ENCODE data around the gene GRIFIN. TPM values are rescaled to one million over a fixed set of nuclear protein-coding genes. Genes with fewer than 3 reads are reported as not detected.

The GRIFIN gene
- polyA plus RNA-seq, 1 of the 3 experiments (the other 2 are of a cell fraction) = not detected

DNA sequence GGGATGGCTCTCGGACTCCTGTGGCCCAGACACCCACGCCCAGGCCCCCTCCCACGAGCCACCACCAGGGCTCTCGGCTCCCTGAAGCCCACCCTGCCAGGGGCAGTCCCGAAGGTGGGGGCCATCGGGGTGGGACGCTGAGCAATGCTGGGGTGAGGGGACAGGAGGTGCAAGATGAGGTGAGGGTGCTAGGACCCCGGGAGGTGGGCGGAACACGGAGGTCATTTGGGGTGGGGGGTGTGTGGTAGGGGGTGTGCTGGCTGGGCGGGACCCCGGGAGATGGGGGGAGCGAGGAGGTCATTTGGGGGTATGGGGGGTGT lies 26.4 kb upstream of the GRIFIN start (continued):
- TF ChIP-seq, protein P1, sequence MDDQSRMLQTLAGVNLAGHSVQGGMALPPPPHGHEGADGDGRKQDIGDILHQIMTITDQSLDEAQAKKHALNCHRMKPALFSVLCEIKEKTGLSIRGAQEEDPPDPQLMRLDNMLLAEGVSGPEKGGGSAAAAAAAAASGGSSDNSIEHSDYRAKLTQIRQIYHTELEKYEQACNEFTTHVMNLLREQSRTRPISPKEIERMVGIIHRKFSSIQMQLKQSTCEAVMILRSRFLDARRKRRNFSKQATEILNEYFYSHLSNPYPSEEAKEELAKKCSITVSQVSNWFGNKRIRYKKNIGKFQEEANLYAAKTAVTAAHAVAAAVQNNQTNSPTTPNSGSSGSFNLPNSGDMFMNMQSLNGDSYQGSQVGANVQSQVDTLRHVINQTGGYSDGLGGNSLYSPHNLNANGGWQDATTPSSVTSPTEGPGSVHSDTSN (IDR thresholded peaks at IDR 0.05) = no peak
- TF ChIP-seq FOSL2 (IDR thresholded peaks at IDR 0.05; ENCODE audit: borderline replicate concordance, low read depth) = no peak
- no peak for TF ChIP-seq EP300 (IDR thresholded peaks at IDR 0.05; ENCODE audit: borderline replicate concordance in 1 of 2, low read depth in 1 of 2, low read length in 1 of 2)
- TF ChIP-seq CTCF (IDR thresholded peaks at IDR 0.05) = no peak
- no peak for TF ChIP-seq YY1 (IDR thresholded peaks at IDR 0.05; ENCODE audit: low read depth)
- TF ChIP-seq EZH2phosphoT487 (IDR thresholded peaks at IDR 0.05; ENCODE audit: borderline replicate concordance, low read depth) = no peak
- TF ChIP-seq GABPA (IDR thresholded peaks at IDR 0.05; ENCODE audit: low read depth) = no peak

DNA sequence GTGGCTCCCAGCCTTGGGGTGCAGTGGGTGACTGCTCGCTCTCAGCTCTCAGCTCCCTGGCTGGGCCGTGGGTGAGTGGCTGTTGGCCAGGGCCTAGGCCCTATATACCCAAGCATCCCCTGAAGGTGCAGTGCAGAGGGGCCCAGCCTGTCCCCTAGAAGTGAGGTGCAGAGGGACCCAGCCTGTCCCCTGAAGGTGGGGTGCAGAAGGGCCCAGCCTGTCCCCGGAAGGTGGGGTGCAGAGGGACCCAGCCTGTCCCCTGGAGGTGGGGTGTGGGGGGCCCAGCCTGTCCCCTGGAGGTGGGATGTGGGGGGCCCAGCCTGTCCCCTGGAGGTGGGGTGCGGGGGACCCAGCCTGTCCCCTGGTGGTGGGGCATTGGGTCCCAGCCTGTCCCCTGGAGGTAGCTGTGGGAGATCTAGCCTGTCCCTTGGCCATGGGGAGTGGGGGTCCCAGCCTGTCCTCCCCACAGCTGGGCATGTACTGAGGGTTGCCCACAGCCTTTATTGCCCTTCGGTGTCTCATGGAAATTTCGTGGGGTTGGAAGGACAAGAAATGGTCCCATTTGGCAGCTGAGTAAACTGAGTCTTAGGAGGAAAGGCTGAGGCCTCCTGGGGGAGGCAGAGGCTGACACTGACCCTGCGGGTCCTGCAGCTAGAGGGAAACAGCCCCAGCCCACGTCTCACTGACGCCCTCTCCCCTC lies 25.9 kb upstream of the GRIFIN start:
- H3K9ac ChIP-seq = no peak overlapping the region
- H3K4me2 ChIP-seq = no peak overlapping the region
- no peak overlapping the region for H3K27ac ChIP-seq (ENCODE audit: low read depth in 2 of 2, low read length in 1 of 2)
- H3K36me3 ChIP-seq (replicated peaks in 1 of 2; ENCODE audit: control insufficient read depth in 1 of 2, insufficient read depth in 2 of 2, low read length in 1 of 2) = no peaks in the 10 kb centered on the region
- H3F3A ChIP-seq (replicated peaks; ENCODE audit: insufficient read depth) = no peaks in the 10 kb centered on the region
- no peak for TF ChIP-seq NFIC (IDR thresholded peaks at IDR 0.05; ENCODE audit: borderline replicate concordance)
- no peak for TF ChIP-seq POLR2AphosphoS5 (IDR thresholded peaks at IDR 0.05; ENCODE audit: low read depth, low read length)
- no peak for TF ChIP-seq RAD21 (IDR thresholded peaks at IDR 0.05; ENCODE audit: low read length)
- TF ChIP-seq, protein P2, sequence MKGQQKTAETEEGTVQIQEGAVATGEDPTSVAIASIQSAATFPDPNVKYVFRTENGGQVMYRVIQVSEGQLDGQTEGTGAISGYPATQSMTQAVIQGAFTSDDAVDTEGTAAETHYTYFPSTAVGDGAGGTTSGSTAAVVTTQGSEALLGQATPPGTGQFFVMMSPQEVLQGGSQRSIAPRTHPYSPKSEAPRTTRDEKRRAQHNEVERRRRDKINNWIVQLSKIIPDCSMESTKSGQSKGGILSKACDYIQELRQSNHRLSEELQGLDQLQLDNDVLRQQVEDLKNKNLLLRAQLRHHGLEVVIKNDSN (IDR thresholded peaks at IDR 0.05; ENCODE audit: borderline replicate concordance, low read depth) = no peak
- TF ChIP-seq RCOR1 (IDR thresholded peaks at IDR 0.05; ENCODE audit: low read length) = no peak
- TF ChIP-seq FOXM1 (IDR thresholded peaks at IDR 0.05; ENCODE audit: low read depth) = no peak
- no peak for TF ChIP-seq SMC3 (IDR thresholded peaks at IDR 0.05; ENCODE audit: low read depth, low read length)
- no peak for TF ChIP-seq CHD2 (IDR thresholded peaks at IDR 0.05; ENCODE audit: low read length, partially characterized antibody)
- TF ChIP-seq GATA2 (CRISPR knock-in tag; IDR thresholded peaks at IDR 0.05) = no peak
- TF ChIP-seq NRF1 (IDR thresholded peaks at IDR 0.05; ENCODE audit: low read depth, low read length) = no peak
- TF ChIP-seq ELF1 (IDR thresholded peaks at IDR 0.05) = no peak
- TF ChIP-seq TEAD4 (IDR thresholded peaks at IDR 0.05; ENCODE audit: borderline replicate concordance, insufficient read depth) = no peak
- TF ChIP-seq GABPA (IDR thresholded peaks at IDR 0.05; ENCODE audit: low read depth) = no peak
- TF ChIP-seq USF2 (IDR thresholded peaks at IDR 0.05; ENCODE audit: borderline replicate concordance, low read depth, low read length) = no peak
- no peak for DNase-seq
- ChIA-PET POLR2A (interaction anchor here (0.6 kb wide), 1 partner anchor 181 kb away, joined by 4 read pairs; no protein-coding TSS in a partner anchor), CTCF (interaction anchor here (1.0 to 3.1 kb wide), 3 partner anchors 9 to 34 kb away, joined by 3 to 10 read pairs (median 3); no protein-coding TSS in a partner anchor)
- 90% methylated on average over 6 of the region's 9 CpGs for WGBS (ENCODE audit: low lambda C conversion rate)
- H3K27me3 ChIP-seq (ENCODE audit: insufficient read depth) = no peaks in the 10 kb centered on the region
- no peak overlapping the region for H2AFZ ChIP-seq (ENCODE audit: low read depth)
- peaks cover 0 to 2% of the 10 kb centered on the region in 2 experiments; a peak in 1 of 4 replicates for H3K4me1 ChIP-seq (ENCODE audit: control insufficient read depth in 1 of 2, insufficient read depth in 2 of 2, low read depth in 1 of 2, low read length in 1 of 2)
- H3K4me3 ChIP-seq (ENCODE audit: low read depth in 2 of 2, low read length in 1 of 2) = no peak overlapping the region
- no peaks in the 10 kb centered on the region for H3K9me3 ChIP-seq
- H3K79me2 ChIP-seq (ENCODE audit: insufficient read depth) = no peaks in the 10 kb centered on the region
- no peaks in the 10 kb centered on the region for H4K20me1 ChIP-seq (ENCODE audit: insufficient read depth)
- no peaks in the 10 kb centered on the region for H3K9me2 ChIP-seq

All from SK-N-SH (cell line).